Activated naive CD8-positive, alpha-beta T cell treated with anti-CD3 and anti-CD28 coated beads, Interleukin-2, amount 50 U/mL, for 16 hours (primary cell): ENCODE data around the gene DMRTB1.

Experiments
- DNase-seq: peaks from one replicate; pipeline ENCODE4 v3.0.0-alpha.2; 2020; ENCODE audit warnings: low read depth, low spot score

The DMRTB1 gene

GRCh38 chr1:53463961-53464899, 5.0 kb downstream of the DMRTB1 start:
- DNase-seq: no peak

- no peak for DNase-seq
Measured at GRCh38 chr1:53465023-53465957, 6.1 kb downstream of the DMRTB1 start.

- DNase-seq: no peak
Measured at GRCh38 chr1:53467391-53467790, 8.2 kb downstream of the DMRTB1 start.

GRCh38 chr1:53468374-53468773, 9.2 kb downstream of the DMRTB1 start:
- no peak for DNase-seq

GRCh38 chr1:53469373-53469772, 10.2 kb downstream of the DMRTB1 start:
- DNase-seq: no peak

- DNase-seq: no peak
Measured at GRCh38 chr1:53470155-53470554, 11.0 kb downstream of the DMRTB1 start.

GRCh38 chr1:53470584-53470983, 11.4 kb downstream of the DMRTB1 start:
- no peak for DNase-seq

GRCh38 chr1:53471000-53471399, 11.8 kb downstream of the DMRTB1 start:
- DNase-seq: no peak

- DNase-seq: no peak
Measured at GRCh38 chr1:53473463-53473862, 14.3 kb downstream of the DMRTB1 start.

GRCh38 chr1:53475664-53476063, 16.5 kb downstream of the DMRTB1 start:
- DNase-seq: no peak

GRCh38 chr1:53476579-53476978, 17.4 kb downstream of the DMRTB1 start:
- DNase-seq: no peak

- no peak for DNase-seq
Measured at GRCh38 chr1:53477651-53478501, 18.7 kb downstream of the DMRTB1 start.

- DNase-seq: no peak
Measured at GRCh38 chr1:53478502-53478818, 19.3 kb downstream of the DMRTB1 start.

GRCh38 chr1:53480678-53481077, 21.5 kb downstream of the DMRTB1 start:
- DNase-seq: no peak

GRCh38 chr1:53481456-53481855, 22.3 kb downstream of the DMRTB1 start:
- DNase-seq: no peak

GRCh38 chr1:53482441-53483153, 23.4 kb downstream of the DMRTB1 start:
- DNase-seq: no peak

- no peak for DNase-seq
Measured at GRCh38 chr1:53483170-53483569, 24.0 kb downstream of the DMRTB1 start.

- DNase-seq: no peak
Measured at GRCh38 chr1:53483656-53484055, 24.5 kb downstream of the DMRTB1 start.

GRCh38 chr1:53484705-53485477, 25.7 kb downstream of the DMRTB1 start:
- DNase-seq: no peak
